Activated T-cell treated with anti-CD3 and anti-CD28 coated beads for 48 hours (primary cell): ENCODE results near the gene SRPK2.
"Not testable (repeated sequence)": the region's sequence is repeated elsewhere in the genome, so short reads cannot be mapped to it uniquely, and the experiment has no call there.

ENCODE experiments used
- DNase-seq: peaks from one replicate; pipeline ENCODE4 v3.0.0-alpha.2; 2020; ENCODE audit warnings: low read depth

Gene SRPK2

GRCh38 chr7:105339404-105340323 lies 49.1 kb downstream of the SRPK2 start:
- DNase-seq: no peak

DNA sequence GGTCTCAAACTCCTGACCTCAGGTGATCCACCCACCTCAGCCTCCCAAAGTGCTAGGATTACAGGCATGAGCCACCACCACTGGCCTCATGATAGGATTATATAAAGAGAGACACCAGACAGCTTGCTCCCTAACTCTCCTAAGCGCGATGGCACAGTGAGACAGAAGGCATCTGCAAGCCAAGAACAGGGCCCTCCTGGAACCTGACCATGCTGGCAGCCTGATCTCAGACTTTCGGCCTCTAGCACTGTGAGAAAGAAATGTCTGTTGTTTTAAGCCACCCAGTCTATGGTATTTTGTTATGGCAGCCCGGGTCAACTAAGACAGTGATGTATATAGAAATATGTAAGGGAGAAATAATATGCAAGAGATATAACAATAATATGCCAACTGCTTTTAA lies 51.2 kb downstream of the SRPK2 start:
- no peak for DNase-seq

DNA sequence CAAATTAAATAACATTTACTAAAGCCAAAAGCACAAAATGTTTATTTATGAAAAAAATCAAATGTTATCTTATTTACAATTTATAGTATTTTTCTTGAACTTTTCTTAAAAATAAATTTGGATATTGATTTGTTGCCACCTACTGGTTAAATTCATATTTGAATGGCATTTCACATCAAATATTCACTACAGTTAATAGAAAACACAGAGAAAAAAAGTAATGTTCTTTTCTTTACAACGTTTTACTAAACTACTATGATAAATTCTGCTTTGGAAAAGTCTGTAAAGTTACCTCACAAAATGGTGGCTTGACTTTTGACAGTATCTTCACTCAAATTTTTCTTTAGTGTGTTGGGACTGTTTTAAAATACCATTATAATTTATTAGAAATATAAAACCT lies 52.7 kb downstream of the SRPK2 start:
- DNase-seq: no peak

GRCh38 chr7:105332661-105333060 lies 56.1 kb downstream of the SRPK2 start:
- not testable (repeated sequence) for DNase-seq

DNA sequence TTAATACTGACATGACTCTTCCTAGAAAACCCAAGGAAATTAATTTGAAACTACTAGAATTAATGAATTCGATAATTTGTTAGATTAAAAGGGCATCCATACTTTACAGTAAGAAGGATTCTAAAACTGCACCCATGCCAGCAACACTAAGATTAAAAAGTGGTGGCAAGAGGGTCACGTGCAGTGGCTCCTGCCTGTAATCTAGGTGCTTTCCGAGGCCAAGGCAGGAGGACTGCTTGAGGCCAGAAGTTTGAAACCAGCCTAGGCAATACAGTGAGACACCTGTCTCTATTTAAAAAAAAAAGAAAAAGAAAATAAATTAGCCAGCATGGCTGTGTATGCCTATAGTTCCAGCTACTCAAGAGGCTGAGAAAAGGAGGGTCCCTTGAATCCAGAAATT lies 58.2 kb downstream of the SRPK2 start:
- DNase-seq: no peak

GRCh38 chr7:105327201-105327600 lies 61.5 kb downstream of the SRPK2 start:
- DNase-seq: no peak

DNA sequence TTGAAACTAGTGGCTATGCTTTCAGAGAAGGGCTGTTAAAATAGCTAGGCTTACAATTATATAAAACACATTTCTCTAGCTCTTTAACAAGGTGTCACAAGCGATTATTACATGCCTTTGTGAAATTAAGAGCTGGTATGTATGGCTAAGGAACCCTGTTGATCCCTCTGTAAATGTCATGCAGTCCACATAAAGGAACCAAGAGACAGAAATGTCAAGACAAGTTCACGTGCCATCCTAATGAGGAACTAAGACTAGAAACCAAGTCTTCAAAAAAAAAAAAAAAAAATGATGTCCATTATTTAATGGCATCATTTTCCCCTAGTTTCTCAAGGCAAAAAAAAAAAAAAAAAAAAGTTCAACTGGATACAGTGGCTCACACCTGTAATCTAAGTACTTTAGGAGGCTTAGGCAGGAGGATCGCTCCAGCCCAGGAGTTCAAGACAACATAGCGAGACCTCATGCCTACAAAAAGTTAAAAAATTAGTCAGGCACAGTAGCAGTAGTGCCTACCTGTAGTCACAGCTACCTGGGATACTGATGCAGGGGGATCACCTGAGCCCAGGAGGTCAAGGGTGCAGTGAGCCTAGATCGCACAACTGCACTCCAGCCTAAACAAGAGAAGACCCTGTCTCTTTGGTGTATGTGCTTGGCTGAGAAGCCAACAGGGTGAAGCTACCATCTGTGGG lies 63.4 kb downstream of the SRPK2 start:
- DNase-seq: no peak

GRCh38 chr7:105324606-105325005 lies 64.1 kb downstream of the SRPK2 start:
- not testable (repeated sequence) for DNase-seq

GRCh38 chr7:105323366-105323765 lies 65.4 kb downstream of the SRPK2 start:
- DNase-seq: no peak

DNA sequence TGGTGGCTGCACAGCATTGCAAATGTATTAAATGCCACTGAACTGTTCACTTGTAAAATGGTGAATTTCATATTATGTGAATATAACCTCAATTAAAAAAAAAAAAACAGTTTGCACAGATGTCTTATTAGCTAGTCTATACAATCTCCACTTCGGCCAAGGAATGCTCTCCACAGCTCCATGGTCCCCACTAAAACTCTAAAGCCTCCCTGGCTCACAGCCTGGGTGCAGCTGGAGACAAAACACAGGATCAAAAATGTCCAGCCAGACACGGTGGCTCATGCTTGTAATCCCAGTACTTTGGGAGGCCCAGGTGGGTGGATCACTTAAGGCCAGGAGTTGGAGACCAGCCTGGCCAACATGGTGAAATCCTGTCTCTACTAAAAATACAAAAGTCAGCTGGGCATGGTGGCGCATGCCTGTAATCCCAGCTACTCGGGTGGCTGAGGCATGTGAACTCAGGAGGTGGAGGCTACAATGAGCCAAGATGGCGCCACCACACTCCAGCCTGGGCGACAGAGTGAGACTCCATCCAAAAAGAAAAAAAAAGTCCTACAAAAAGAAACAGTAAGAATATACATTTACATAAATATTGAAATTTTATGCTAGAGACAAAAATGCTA lies 66.0 kb downstream of the SRPK2 start:
- DNase-seq: no peak

GRCh38 chr7:105321754-105322455 lies 66.8 kb downstream of the SRPK2 start:
- no peak for DNase-seq

- DNase-seq: no peak
These were observed 67.8 kb downstream of the SRPK2 start for GRCh38 chr7:105320896-105321295.

GRCh38 chr7:105319578-105319977 lies 69.1 kb downstream of the SRPK2 start:
- DNase-seq: no peak

- DNase-seq: no peak
These were observed 72.0 kb downstream of the SRPK2 start for GRCh38 chr7:105316578-105317344.

DNA sequence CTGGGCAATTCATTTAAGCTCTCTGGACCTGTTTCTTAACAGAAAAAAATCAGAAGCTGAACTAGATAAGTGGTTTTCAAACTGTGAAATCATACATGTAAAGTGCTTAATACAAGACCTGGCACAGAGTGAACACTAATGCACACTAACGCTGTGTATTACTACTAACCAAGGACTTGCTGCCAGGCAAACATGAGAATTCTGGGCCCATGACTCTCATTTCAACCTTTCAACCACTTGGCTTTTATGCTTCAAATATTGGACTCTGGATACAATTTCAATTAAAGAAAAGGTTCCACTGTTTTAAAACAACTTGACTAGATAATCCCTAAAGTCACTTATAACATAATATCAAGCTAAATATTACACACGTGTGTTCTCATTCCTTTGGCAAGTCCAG lies 73.4 kb downstream of the SRPK2 start:
- no peak for DNase-seq

DNA sequence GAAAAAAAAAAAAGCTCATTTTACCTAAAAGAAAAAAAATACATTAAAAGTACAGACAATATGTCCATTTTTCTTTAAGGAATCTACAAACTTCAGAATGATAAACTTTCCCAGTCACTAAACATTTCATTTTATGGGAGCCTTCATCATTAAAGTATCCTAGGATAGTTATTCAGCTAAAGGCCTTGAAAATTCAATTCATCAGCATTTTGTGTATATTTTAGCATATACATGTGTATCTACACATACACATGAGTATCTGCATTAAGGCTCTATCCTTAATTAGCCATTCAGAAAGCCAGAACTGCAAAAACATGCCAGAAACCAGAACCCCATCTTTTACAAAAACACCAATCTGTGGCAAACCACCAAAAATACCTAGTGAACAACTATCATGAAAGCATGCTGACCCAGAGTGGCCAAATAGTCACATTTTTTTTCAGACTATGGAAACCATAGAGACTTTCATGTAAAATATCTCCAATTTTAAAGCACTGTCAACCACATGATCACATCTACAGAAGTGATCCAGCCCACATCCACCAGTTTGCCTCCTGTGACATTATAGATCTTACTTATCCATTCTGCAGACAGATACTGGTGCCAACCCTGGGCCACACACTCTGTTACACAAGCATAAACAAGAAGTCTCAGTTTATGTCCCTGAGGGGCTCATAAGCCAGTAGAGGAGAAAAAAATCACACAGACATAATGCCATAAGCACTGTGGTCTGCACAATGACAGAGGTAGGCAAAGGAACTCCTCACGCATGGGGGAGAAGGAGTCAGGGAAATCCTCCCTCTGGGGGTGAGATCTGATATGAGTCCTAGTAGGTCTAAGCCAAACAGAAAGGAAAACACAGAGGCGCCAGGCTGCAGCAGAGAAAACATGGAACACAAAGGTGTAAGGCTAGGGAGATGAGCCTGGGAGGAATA lies 79.2 kb downstream of the SRPK2 start:
- DNase-seq: no peak

GRCh38 chr7:105307163-105307672 lies 81.5 kb downstream of the SRPK2 start:
- no peak for DNase-seq

GRCh38 chr7:105306298-105306748 lies 82.4 kb downstream of the SRPK2 start:
- DNase-seq: no peak

- DNase-seq: no peak
These were observed 83.1 kb downstream of the SRPK2 start for GRCh38 chr7:105305633-105306032.
